SK-N-SH treated with all-trans-retinoic acid at 6 μM for 48 hours (cell line): Measurements from ENCODE around the gene COL4A1.

Source experiments
- ATAC-seq: fragments of 200-7000 bp; cut with Tn5 transposase; 3 replicates; pipeline ENCODE4 v1.9.1; 2020; ENCODE audit warnings: mild to moderate bottlenecking, moderate library complexity
- ARNTL ChIP-seq: fragments of 450-650 bp; formaldehyde crosslinking; IDR thresholded peaks from 2 replicates; pipeline ENCODE4 v1.5.0; 2020; ENCODE audit warnings: low read depth, mild to moderate bottlenecking, moderate library complexity, borderline replicate concordance
- BACH2 ChIP-seq: fragments of 250-450 bp; sonication (Bioruptor Pico); IDR thresholded peaks from 2 replicates; pipeline ENCODE4 v1.9.0; 2021; ENCODE audit warnings: mild to moderate bottlenecking, borderline replicate concordance
- CSDC2 ChIP-seq: fragments of 250-450 bp; sonication (Bioruptor Pico); IDR thresholded peaks from 2 replicates; pipeline ENCODE4 v1.5.0; 2020; ENCODE audit warnings: mild to moderate bottlenecking, moderate library complexity
- ESRRG ChIP-seq: fragments of 250-450 bp; sonication (Bioruptor Pico); IDR thresholded peaks from 2 replicates; pipeline ENCODE4 v1.6.1; 2021; ENCODE audit warnings: mild to moderate bottlenecking
- GLIS3 ChIP-seq: fragments of 250-450 bp; sonication (Bioruptor Pico); IDR thresholded peaks from 2 replicates; pipeline ENCODE4 v1.5.0; 2020; ENCODE audit warnings: mild to moderate bottlenecking, moderate library complexity
- ISL1 ChIP-seq: fragments of 250-450 bp; sonication (Bioruptor Pico); IDR thresholded peaks from 2 replicates; pipeline ENCODE4 v2.1.2; 2022; ENCODE audit warnings: mild to moderate bottlenecking, moderate library complexity
- OSR1 ChIP-seq: fragments of 250-450 bp; sonication (Bioruptor Pico); IDR thresholded peaks from 2 replicates; pipeline ENCODE4 v1.8.0; 2022; ENCODE audit warnings: moderate library complexity, mild to moderate bottlenecking, inconsistent platforms
- PPARA ChIP-seq: fragments of 250-450 bp; sonication (Bioruptor Pico); IDR thresholded peaks from 2 replicates; pipeline ENCODE4 v1.5.0; 2020; ENCODE audit warnings: mild to moderate bottlenecking, borderline replicate concordance
- RARB ChIP-seq: fragments of 250-450 bp; sonication (Bioruptor Pico); IDR thresholded peaks from 2 replicates; pipeline ENCODE4 v1.8.0; 2021; ENCODE audit warnings: mild to moderate bottlenecking, moderate library complexity
- SNAI2 ChIP-seq: fragments of 250-450 bp; sonication (Bioruptor Pico); IDR thresholded peaks from 2 replicates; pipeline ENCODE4 v1.5.0; 2020; ENCODE audit warnings: mild to moderate bottlenecking, moderate library complexity
- TCF4 ChIP-seq: fragments of 250-450 bp; sonication (Bioruptor Pico); IDR thresholded peaks from 2 replicates; pipeline ENCODE4 v1.8.0; 2021; ENCODE audit warnings: mild to moderate bottlenecking, moderate library complexity, borderline replicate concordance
- TOX ChIP-seq: fragments of 250-450 bp; sonication (Bioruptor Pico); IDR thresholded peaks from 2 replicates; pipeline ENCODE4 v1.8.0; 2021; ENCODE audit warnings: mild to moderate bottlenecking, moderate library complexity, borderline replicate concordance
- ZC3H10 ChIP-seq: fragments of 250-450 bp; sonication (Bioruptor Pico); IDR thresholded peaks from 2 replicates; pipeline ENCODE4 v1.5.1; 2021; ENCODE audit warnings: mild to moderate bottlenecking, moderate library complexity
- ZFP30 ChIP-seq: fragments of 450-650 bp; formaldehyde crosslinking; IDR thresholded peaks from 2 replicates; pipeline ENCODE4 v1.5.0; 2022; ENCODE audit warnings: mild to moderate bottlenecking, moderate library complexity
- ZNF565 ChIP-seq: fragments of 450-650 bp; formaldehyde crosslinking; conservative IDR thresholded peaks from 2 replicates; pipeline ENCODE4 v1.5.0; 2020; ENCODE audit warnings: low read depth, mild to moderate bottlenecking, moderate library complexity
- ZNF70 ChIP-seq: fragments of 450-650 bp; formaldehyde crosslinking; IDR thresholded peaks from 2 replicates; pipeline ENCODE4 v1.5.0; 2020; ENCODE audit warnings: mild to moderate bottlenecking, moderate library complexity
- ZNF8 ChIP-seq: fragments of 450-650 bp; formaldehyde crosslinking; IDR thresholded peaks from 2 replicates; pipeline ENCODE4 v1.5.0; 2020; ENCODE audit warnings: mild to moderate bottlenecking, moderate library complexity
- TF ChIP-seq, protein P1 (sequence below): fragments of 250-450 bp; sonication (Bioruptor Pico); IDR thresholded peaks from 2 replicates; pipeline ENCODE4 v1.8.0; 2021; ENCODE audit warnings: low read depth, mild to moderate bottlenecking, moderate library complexity, borderline replicate concordance
- TF ChIP-seq, protein P2 (sequence below): fragments of 250-450 bp; sonication (Bioruptor Pico); IDR thresholded peaks from 2 replicates; pipeline ENCODE4 v1.5.1; 2021; ENCODE audit warnings: mild to moderate bottlenecking, moderate library complexity
- TF ChIP-seq, protein P3 (sequence below): fragments of 250-450 bp; sonication (Bioruptor Pico); IDR thresholded peaks from 2 replicates; pipeline ENCODE4 v1.8.0; 2020; ENCODE audit warnings: mild to moderate bottlenecking, moderate library complexity, borderline replicate concordance

COL4A1 gene

DNA sequence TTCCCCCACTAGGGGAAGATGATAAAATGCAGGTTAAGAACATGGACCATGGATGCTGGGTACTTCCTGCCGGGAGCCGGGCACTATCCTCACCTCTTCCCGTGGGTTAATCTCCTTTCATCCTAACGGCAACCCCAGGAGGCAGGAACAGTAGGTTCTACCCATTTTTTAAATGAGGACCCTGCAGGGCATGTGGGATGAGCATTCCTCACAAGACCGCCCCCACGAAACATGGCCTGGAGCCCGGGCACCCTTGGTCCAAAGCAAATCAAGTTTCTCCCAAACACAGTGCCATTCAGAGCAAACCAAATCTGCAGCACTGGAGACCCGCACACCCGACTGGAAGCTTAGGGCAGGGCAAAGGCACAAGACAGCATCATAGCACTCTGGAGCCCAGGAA is 35.5 kb upstream of the COL4A1 start:
- no peak for ATAC-seq

DNA sequence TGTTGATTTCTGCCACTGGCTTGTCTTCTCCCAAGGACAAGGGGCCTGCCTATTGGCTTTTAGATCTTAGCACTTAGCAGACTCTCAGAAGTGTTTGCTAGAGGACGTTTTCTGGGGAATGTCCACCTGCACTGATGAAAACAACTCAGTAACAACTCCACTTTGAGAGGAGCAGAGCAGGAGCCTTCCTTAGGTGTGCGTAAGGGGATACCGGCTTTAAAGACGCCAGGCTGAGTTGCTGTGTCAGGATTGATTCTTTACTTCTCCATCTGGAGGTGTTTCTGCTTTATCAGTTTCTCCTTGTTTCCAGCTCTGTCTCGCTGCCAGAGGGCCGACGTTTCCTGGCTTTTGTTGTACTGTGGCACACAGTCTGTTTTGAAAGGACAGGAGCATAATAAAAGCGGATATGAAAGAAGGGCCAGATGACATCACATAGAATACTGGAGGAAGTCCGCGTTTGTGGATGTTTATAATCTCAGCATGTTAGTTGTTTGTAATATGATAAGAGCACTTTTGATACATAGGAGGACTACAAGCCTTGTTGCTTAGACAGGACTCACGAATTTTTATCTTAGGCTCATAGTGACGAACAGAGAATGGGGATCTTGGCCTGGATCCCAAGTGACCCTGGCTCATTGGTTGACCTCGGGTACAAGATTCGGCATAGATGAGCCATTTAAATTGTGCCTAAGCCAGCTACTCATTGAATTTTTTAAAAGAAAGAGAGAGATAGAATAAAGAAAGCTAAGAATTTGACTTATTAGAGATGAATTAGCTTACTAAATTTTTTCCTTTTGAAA is 34.7 kb upstream of the COL4A1 start:
- TF ChIP-seq ZNF565 (CRISPR knock-in tag) (no peak), TCF4 (0 out of 2 replicates have a peak, but pooled peaks have one; percentile 10), ZFP30 (CRISPR knock-in tag) (no peak), ZC3H10 (CRISPR knock-in tag) (no peak)
- TF ChIP-seq, protein P1, sequence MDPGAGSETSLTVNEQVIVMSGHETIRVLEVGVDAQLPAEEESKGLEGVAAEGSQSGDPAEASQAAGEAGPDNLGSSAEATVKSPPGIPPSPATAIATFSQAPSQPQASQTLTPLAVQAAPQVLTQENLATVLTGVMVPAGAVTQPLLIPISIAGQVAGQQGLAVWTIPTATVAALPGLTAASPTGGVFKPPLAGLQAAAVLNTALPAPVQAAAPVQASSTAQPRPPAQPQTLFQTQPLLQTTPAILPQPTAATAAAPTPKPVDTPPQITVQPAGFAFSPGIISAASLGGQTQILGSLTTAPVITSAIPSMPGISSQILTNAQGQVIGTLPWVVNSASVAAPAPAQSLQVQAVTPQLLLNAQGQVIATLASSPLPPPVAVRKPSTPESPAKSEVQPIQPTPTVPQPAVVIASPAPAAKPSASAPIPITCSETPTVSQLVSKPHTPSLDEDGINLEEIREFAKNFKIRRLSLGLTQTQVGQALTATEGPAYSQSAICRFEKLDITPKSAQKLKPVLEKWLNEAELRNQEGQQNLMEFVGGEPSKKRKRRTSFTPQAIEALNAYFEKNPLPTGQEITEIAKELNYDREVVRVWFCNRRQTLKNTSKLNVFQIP, result no peak
- TF ChIP-seq, all 23 proteins: peak for 1
- no peak; the same call in 2 of the 3 replicates for ATAC-seq

More for the DNA sequence above, 35.5 kb upstream of the COL4A1 start:
- TF ChIP-seq ESRRG (CRISPR knock-in tag) (no peak), PPARA (CRISPR knock-in tag) (no peak), ZC3H10 (CRISPR knock-in tag) (no peak), GLIS3 (CRISPR knock-in tag) (no peak), SNAI2 (CRISPR knock-in tag) (no peak), ZFP30 (CRISPR knock-in tag) (no peak), CSDC2 (CRISPR knock-in tag) (no peak), ZNF565 (CRISPR knock-in tag) (no peak), RARB (CRISPR knock-in tag) (no peak), TOX (CRISPR knock-in tag) (no peak)
- TF ChIP-seq, protein P1, result no peak

DNA sequence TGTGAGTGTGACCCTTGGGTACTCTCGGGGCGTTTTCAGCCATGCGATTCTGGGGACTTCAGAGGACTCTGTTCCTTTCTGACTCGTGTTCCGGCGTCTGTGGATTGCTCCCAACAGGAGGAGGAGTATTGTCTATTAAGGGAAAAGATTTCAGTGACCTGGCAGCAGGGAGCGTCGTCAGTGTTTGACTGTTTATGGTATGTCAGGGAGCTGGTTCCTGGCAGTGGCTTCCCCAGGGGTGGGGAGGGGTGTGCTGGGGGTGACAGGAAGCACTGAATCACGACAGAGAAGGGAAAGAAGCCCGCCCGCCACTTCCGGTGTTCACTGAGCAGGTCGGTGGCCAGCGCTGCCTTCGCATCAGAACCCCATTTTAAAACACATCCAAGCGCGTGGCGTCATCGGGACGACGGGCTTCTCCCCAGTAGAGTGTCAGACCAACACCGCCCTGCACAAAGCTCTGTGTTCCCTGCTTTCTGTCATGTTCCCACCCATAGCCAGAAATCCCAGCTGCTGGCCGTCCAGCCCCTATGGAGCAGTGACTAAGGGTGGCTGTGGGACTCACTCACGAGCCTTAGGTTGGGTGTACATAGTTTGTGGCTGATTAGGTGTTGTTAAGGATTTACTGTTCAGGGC is 34.0 kb upstream of the COL4A1 start:
- TF ChIP-seq ARNTL (CRISPR knock-in tag), result no peak
- no peak for TF ChIP-seq ISL1
- TF ChIP-seq BACH2 (CRISPR knock-in tag), result no peak
- TF ChIP-seq CSDC2 (CRISPR knock-in tag), result no peak
- no peak for TF ChIP-seq GLIS3 (CRISPR knock-in tag)
- no peak for TF ChIP-seq ZNF70 (CRISPR knock-in tag)
- TF ChIP-seq TOX (CRISPR knock-in tag), result no peak
- TF ChIP-seq RARB (CRISPR knock-in tag), result no peak
- TF ChIP-seq ZNF8, result no peak
- no peak for TF ChIP-seq TCF4
- TF ChIP-seq SNAI2 (CRISPR knock-in tag), result no peak
- TF ChIP-seq, protein P2, sequence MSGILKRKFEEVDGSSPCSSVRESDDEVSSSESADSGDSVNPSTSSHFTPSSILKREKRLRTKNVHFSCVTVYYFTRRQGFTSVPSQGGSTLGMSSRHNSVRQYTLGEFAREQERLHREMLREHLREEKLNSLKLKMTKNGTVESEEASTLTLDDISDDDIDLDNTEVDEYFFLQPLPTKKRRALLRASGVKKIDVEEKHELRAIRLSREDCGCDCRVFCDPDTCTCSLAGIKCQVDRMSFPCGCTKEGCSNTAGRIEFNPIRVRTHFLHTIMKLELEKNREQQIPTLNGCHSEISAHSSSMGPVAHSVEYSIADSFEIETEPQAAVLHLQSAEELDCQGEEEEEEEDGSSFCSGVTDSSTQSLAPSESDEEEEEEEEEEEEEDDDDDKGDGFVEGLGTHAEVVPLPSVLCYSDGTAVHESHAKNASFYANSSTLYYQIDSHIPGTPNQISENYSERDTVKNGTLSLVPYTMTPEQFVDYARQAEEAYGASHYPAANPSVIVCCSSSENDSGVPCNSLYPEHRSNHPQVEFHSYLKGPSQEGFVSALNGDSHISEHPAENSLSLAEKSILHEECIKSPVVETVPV (CRISPR knock-in tag), result no peak
- TF ChIP-seq PPARA (CRISPR knock-in tag), result no peak
- TF ChIP-seq ZNF565 (CRISPR knock-in tag), result no peak
- TF ChIP-seq ZFP30 (CRISPR knock-in tag), result no peak
- TF ChIP-seq, protein P3, sequence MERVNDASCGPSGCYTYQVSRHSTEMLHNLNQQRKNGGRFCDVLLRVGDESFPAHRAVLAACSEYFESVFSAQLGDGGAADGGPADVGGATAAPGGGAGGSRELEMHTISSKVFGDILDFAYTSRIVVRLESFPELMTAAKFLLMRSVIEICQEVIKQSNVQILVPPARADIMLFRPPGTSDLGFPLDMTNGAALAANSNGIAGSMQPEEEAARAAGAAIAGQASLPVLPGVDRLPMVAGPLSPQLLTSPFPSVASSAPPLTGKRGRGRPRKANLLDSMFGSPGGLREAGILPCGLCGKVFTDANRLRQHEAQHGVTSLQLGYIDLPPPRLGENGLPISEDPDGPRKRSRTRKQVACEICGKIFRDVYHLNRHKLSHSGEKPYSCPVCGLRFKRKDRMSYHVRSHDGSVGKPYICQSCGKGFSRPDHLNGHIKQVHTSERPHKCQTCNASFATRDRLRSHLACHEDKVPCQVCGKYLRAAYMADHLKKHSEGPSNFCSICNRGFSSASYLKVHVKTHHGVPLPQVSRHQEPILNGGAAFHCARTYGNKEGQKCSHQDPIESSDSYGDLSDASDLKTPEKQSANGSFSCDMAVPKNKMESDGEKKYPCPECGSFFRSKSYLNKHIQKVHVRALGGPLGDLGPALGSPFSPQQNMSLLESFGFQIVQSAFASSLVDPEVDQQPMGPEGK, result no peak
- TF ChIP-seq, all 23 proteins: peak for 0
- ATAC-seq, result peak; percentile 18; the same call in 2 of the 3 replicates

DNA sequence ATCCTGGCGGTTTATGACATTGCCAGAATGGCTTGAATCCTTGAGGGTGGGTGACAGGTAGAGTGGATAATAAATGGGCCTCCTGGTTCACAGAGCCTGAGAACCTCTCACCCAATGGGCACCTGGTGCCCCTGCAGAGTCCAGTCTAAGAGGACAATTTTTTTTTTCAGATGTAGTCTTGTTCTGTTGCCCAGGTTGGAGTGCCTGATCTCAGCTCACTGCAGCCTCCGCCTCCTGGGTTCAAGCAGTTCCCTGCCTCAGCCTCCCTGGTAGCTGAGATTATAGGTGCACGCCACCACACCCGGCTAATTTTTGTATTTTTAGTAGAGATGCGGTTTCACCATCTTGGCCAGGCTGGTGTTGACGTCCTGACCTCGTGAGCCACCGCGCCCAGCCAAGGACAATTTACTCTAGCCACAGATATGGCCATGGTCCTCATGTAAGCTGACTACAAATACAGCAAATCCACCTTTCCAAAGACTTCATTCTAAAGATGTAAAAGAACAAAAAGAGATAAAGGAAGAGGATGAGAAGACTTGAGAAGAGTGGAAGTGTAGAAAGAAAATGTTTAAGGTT is 33.1 kb upstream of the COL4A1 start:
- no peak for TF ChIP-seq ZNF565 (CRISPR knock-in tag)
- TF ChIP-seq ZNF8, result no peak
- TF ChIP-seq ARNTL (CRISPR knock-in tag), result no peak
- no peak for TF ChIP-seq ZC3H10 (CRISPR knock-in tag)
- no peak for TF ChIP-seq SNAI2 (CRISPR knock-in tag)
- TF ChIP-seq TCF4, result no peak
- no peak for TF ChIP-seq OSR1 (CRISPR knock-in tag)
- TF ChIP-seq, all 23 proteins: peak for 0
- no peak for ATAC-seq
